ENCODE data around the gene P2RY14.

Gene P2RY14

GRCh38 chr3:151278230-151278629, at the start of gene P2RY14:
TSS of gene P2RY14 (minus strand) at chr3:151278542. CDS start at chr3:151214316, 64,226 bp downstream.
- DNase-seq, result no peak

GRCh38 chr3:151327571-151328198, 49.3 kb upstream of the P2RY14 start:
- DNase-seq, result no peak

GRCh38 chr3:151322511-151322910, 44.2 kb upstream of the P2RY14 start:
- no peak for DNase-seq

GRCh38 chr3:151321526-151321925, 43.2 kb upstream of the P2RY14 start:
- DNase-seq, result no peak

- no peak for DNase-seq
Observed at GRCh38 chr3:151320131-151320530, 41.8 kb upstream of the P2RY14 start.

- DNase-seq, result no peak
Observed at GRCh38 chr3:151319628-151320027, 41.3 kb upstream of the P2RY14 start.

- no peak for DNase-seq
Observed at GRCh38 chr3:151318991-151319390, 40.6 kb upstream of the P2RY14 start.

GRCh38 chr3:151318313-151318712, 40.0 kb upstream of the P2RY14 start:
- no peak for DNase-seq

GRCh38 chr3:151316267-151316991, 38.1 kb upstream of the P2RY14 start, which contains the start of gene GPR87:
TSS of gene GPR87 (minus strand) at chr3:151316820. CDS start at chr3:151300100, 16,720 bp downstream.
- peak; percentile 23 for DNase-seq

GRCh38 chr3:151315846-151316245, 37.5 kb upstream of the P2RY14 start:
- no peak for DNase-seq

GRCh38 chr3:151315136-151315535, 36.8 kb upstream of the P2RY14 start:
- no peak for DNase-seq

GRCh38 chr3:151314593-151314992, 36.3 kb upstream of the P2RY14 start:
- DNase-seq, result no peak

- DNase-seq, result no peak
Observed at GRCh38 chr3:151314137-151314536, 35.8 kb upstream of the P2RY14 start.

GRCh38 chr3:151312972-151313371, 34.6 kb upstream of the P2RY14 start:
- no peak for DNase-seq

- no peak for DNase-seq
Observed at GRCh38 chr3:151309566-151309965, 31.2 kb upstream of the P2RY14 start.

GRCh38 chr3:151307583-151308488, 29.5 kb upstream of the P2RY14 start:
- DNase-seq, result no peak

- DNase-seq, result no peak
Observed at GRCh38 chr3:151307131-151307530, 28.8 kb upstream of the P2RY14 start.

- no peak for DNase-seq
Observed at GRCh38 chr3:151306168-151306810, 27.9 kb upstream of the P2RY14 start.

- DNase-seq, result no peak
Observed at GRCh38 chr3:151305775-151306151, 27.4 kb upstream of the P2RY14 start.

GRCh38 chr3:151305060-151305774, 26.9 kb upstream of the P2RY14 start:
- DNase-seq, result no peak

GRCh38 chr3:151303751-151304150, 25.4 kb upstream of the P2RY14 start:
- no peak for DNase-seq

- no peak for DNase-seq
Observed at GRCh38 chr3:151301787-151302186, 23.4 kb upstream of the P2RY14 start.

Data from stimulated activated naive CD4-positive, alpha-beta T cell treated with Interleukin-2 at 50 U/mL for 16 hours (primary cell).